Calu3 (cell line): Measurements from ENCODE around the gene GPR107. TPM values are rescaled to one million over a fixed set of nuclear protein-coding genes. Genes with fewer than 3 reads are reported as not detected.

Experiments used
- BruUV-seq: library from RNA; stranded (reverse); fragments of 400-500 nt; replicated peaks from 2 replicates; lab custom pipeline; 2021; lab: Mats Ljungman, UMichigan
- CTCF ChIA-PET: fragments of 300-600 bp; sonication (Branson Sonifier 250); formaldehyde crosslinking; loops from one replicate; lab custom pipeline; 2022; ENCODE audit warnings: antibody characterized with exemption; lab: Charles Lee
- DNase-seq: peaks from one replicate; pipeline ENCODE4 v3.0.0; 2022
- H3K27ac Mint-ChIP-seq: one replicate; pipeline ENCODE4 v1.8.0; 2022; ENCODE audit warnings: mixed read lengths; ENCODE audit not compliant: unreplicated experiment
- H3K27me3 Mint-ChIP-seq: one replicate; pipeline ENCODE4 v1.8.0; 2022; ENCODE audit warnings: mixed read lengths; ENCODE audit not compliant: unreplicated experiment
- H3K36me3 Mint-ChIP-seq: one replicate; pipeline ENCODE4 v1.8.0; 2022; ENCODE audit warnings: mild to moderate bottlenecking, moderate library complexity, mixed read lengths; ENCODE audit not compliant: insufficient read depth, unreplicated experiment
- H3K4me1 Mint-ChIP-seq: one replicate; pipeline ENCODE4 v1.8.0; 2022; ENCODE audit warnings: mild to moderate bottlenecking, low read depth, mixed read lengths; ENCODE audit not compliant: unreplicated experiment
- H3K4me3 Mint-ChIP-seq: one replicate; pipeline ENCODE4 v1.8.0; 2022; ENCODE audit warnings: mild to moderate bottlenecking, low read depth, moderate library complexity, mixed read lengths; ENCODE audit not compliant: unreplicated experiment
- H3K9me3 Mint-ChIP-seq: one replicate; pipeline ENCODE4 v1.8.0; 2022; ENCODE audit warnings: low read depth, mixed read lengths; ENCODE audit not compliant: unreplicated experiment
- intact Hi-C: fragments of 100-400 bp; cut with micrococcal nuclease; formaldehyde crosslinking; loops from one replicate; pipeline ENCODE4 v1.10.0; 2022; ENCODE audit not compliant: unreplicated experiment
- total RNA-seq: library from RNA; stranded (reverse); gene quantifications from 2 replicates; pipeline ENCODE4 v1.2.3, GENCODE V29; 2022
- TF ChIP-seq, protein P1 (sequence below): fragments of 200-600 bp; IDR thresholded peaks from one replicate; pipeline ENCODE4 v1.8.0; 2022; ENCODE audit warnings: antibody characterized with exemption; ENCODE audit not compliant: unreplicated experiment

GPR107 gene
- total RNA-seq, 1 experiment from 2014 or later, result 43.4 TPM

DNA sequence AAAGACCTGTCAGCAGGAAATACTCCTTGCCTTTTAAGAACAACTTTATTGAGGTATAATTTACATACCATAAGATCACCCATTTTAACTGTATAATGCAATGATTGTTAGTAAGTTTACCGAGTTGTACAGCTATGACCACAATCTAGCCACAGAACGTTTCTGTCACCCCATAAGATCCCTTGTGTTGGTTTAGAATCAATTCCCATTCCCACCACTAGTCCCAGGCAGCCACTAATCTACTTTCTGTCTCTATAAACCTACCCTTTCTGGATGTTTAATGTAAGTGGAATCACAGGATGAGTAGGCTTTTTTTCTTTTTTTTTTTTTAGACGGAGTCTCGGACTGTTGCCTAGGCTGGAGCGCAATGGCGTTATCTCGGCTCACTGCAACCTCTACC, 4.4 kb downstream of the GPR107 start:
- H3K4me3 Mint-ChIP-seq, result no peak overlapping the region
- no peaks in the 10 kb centered on the region for H3K27me3 Mint-ChIP-seq
- peaks cover 9% of the 10 kb centered on the region for H3K4me1 Mint-ChIP-seq
- BruUV-seq, result no TSS peak
- CTCF ChIA-PET, result no interaction called here
- no peak overlapping the region for H3K27ac Mint-ChIP-seq
- H3K36me3 Mint-ChIP-seq, result peaks cover 25% of the 10 kb centered on the region
- no peaks in the 10 kb centered on the region for H3K9me3 Mint-ChIP-seq
- intact Hi-C loops, result no loop called here
- TF ChIP-seq, protein P1, sequence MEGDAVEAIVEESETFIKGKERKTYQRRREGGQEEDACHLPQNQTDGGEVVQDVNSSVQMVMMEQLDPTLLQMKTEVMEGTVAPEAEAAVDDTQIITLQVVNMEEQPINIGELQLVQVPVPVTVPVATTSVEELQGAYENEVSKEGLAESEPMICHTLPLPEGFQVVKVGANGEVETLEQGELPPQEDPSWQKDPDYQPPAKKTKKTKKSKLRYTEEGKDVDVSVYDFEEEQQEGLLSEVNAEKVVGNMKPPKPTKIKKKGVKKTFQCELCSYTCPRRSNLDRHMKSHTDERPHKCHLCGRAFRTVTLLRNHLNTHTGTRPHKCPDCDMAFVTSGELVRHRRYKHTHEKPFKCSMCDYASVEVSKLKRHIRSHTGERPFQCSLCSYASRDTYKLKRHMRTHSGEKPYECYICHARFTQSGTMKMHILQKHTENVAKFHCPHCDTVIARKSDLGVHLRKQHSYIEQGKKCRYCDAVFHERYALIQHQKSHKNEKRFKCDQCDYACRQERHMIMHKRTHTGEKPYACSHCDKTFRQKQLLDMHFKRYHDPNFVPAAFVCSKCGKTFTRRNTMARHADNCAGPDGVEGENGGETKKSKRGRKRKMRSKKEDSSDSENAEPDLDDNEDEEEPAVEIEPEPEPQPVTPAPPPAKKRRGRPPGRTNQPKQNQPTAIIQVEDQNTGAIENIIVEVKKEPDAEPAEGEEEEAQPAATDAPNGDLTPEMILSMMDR, result no peak
- DNase-seq, result no peak

DNA sequence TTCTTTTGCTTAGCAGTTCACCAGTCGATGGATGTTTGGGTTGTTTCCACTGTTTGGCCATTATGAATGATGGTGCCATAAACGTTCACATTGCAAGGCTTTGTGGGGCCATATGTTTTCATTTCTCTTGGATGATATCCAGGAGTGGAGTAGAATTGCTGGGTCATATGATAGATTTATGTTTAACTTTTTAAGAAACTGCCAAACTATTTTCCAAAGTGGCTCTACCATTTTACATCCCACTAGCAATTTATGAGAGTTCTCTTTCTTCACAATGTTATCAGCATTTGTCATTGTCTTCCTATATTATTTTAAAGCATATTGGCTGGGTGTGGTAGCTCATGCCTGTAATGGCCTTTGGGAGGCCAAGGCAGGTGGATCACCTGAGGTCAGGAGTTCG, 5.2 kb downstream of the GPR107 start:
- Mint-ChIP-seq H3K9me3 (no peaks in the 10 kb centered on the region), H3K27ac (no peak overlapping the region), H3K4me1 (peaks cover 9% of the 10 kb centered on the region), H3K4me3 (no peak overlapping the region), H3K27me3 (no peaks in the 10 kb centered on the region), H3K36me3 (peaks cover 18% of the 10 kb centered on the region)
- intact Hi-C loops, result no loop called here
- no TSS peak for BruUV-seq
- no peak for DNase-seq
- TF ChIP-seq, protein P1, result no peak
- CTCF ChIA-PET, result no interaction called here

DNA sequence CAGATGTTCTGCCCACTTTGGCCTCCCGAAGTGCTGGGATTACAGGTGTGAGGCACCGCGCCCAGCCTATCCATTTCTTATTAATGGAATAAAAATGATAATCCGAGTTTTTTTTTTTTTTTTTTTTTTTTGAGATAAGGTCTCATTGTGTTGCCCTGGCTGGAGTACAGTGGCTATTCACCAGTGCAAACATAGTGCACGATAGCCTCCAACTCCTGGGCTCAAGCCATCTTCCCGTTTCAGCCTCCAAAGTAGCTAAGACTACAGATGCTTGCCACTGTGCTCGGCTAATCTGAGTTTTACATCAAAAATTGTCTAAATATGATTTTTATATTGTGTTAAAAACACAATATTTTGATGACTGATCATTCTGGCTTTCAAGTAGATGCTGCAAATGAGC, 6.6 kb downstream of the GPR107 start:
- Mint-ChIP-seq H3K4me3 (no peak overlapping the region), H3K36me3 (peaks cover 11% of the 10 kb centered on the region), H3K4me1 (peaks cover 9% of the 10 kb centered on the region), H3K9me3 (no peaks in the 10 kb centered on the region), H3K27ac (no peak overlapping the region), H3K27me3 (no peaks in the 10 kb centered on the region)
- no TSS peak for BruUV-seq
- intact Hi-C loops, result no loop called here
- CTCF ChIA-PET, result interaction anchor here (0.6 kb wide), 2 partner anchors 10 to 150 kb away, joined by 3 to 5 read pairs; no protein-coding TSS in a partner anchor
- TF ChIP-seq, protein P1, result no peak
- no peak for DNase-seq

DNA sequence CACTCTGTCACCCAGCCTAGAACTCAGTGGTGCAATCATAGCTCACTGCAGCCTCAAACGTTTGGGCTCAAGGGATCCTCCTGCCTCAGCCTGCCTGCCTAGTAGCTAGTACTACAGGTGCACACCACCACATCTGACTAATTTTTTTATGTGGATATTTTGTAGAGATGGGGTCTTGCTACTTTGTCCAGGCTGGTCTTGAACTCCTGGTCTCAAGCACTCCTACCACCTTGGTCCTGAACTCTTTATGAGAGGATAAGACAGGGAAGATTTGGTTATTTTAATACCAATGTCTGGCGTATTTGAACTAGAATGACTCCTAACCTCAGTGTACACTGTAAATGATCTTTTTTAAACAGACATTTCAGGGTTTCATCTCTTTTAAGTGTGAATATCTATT, 9.0 kb downstream of the GPR107 start:
- Mint-ChIP-seq H3K4me3 (no peak overlapping the region), H3K27me3 (no peaks in the 10 kb centered on the region), H3K9me3 (no peaks in the 10 kb centered on the region), H3K4me1 (peaks cover 9% of the 10 kb centered on the region), H3K27ac (no peak overlapping the region), H3K36me3 (peaks cover 11% of the 10 kb centered on the region)
- CTCF ChIA-PET, result no interaction called here
- intact Hi-C loops, result no loop called here
- no TSS peak for BruUV-seq
- TF ChIP-seq, protein P1, result no peak
- no peak for DNase-seq
